ENCODE data around the gene TMPRSS11E.
"Not testable (repeated sequence)": the region's sequence is repeated elsewhere in the genome, so short reads cannot be mapped to it uniquely, and the experiment has no call there.

Gene TMPRSS11E

DNA sequence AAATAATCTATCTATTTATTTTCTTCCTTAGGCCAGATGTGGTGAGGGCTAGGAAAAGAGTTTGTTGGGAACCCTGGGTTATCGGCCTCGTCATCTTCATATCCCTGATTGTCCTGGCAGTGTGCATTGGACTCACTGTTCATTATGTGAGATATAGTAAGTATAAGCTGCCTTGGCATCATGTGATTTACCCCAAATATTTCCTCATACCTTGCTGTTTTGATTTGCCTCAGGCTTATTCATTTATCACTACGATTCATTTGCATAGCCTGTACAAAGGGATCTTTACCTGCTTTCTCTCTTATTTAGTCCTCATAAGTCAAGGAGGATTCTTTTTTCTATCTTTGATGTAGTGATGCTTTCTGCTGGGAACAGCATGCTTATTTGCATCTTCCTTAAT lies 14.5 kb downstream of the TMPRSS11E start:
- DNase-seq (ENCODE audit: low read depth, low spot score) = no peak

DNA sequence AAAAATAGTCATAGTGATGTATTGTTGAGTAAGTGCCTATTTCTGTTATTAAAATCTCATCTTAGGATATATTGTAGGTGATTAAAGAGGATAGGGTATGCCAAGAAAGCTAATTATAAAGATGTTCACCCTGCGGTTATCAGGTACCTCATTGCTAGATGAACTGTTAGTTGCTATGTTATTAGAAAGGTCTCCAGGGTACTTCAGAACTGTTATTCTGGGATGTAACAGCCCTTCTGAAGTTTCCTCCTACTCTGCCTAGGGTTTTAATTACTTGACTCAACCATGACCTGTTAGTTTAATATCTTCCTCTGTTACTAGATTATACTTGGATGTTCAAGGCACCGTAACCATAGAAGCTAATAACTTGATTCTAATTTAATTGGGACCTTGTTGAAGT lies 15.4 kb downstream of the TMPRSS11E start:
- no peak for DNase-seq (ENCODE audit: low read depth, low spot score)

DNA sequence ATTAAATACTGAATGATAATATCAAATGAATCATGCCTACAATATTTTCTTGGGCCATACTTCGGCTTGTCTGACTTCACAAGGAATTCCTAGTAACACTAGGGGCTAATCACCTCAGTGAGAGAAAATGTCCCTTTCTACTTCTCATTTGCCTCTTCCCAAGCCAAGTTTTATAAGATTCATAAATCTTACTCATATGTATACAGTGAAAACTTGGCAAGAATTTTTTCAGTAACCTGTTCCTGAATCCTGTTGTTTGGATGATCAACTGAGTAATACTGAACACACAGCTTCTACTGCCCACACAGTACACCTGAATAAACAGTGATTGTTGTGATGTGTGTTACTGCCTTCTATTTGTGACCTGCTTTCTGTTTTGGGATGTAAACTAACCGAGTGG lies 16.5 kb downstream of the TMPRSS11E start:
- no peak for DNase-seq (ENCODE audit: low read depth, low spot score)

DNA sequence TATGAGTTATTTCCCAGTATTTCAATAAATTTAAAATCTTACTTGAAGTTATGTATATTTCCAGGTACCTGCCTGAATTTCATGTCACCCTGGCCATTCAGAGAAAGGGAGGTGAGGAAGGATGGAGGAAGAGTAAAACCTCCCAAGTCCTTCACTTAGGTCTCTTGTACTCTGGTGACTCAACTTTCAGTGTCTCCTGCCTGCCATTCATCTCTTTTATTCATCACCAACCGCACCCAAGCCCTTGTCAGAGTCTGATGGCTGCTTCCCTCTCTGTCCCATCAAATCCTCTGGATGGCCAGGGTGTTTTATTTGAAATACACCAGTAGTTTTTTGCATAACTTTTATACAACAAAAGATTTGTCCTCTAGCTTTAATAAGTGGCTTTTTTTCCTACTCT lies 17.8 kb downstream of the TMPRSS11E start:
- DNase-seq (ENCODE audit: low read depth, low spot score) = no peak

- DNase-seq (ENCODE audit: low read depth, low spot score) = no peak
Measured at GRCh38 chr4:68466185-68466584, 18.9 kb downstream of the TMPRSS11E start.

- no peak for DNase-seq (ENCODE audit: low read depth, low spot score)
Measured at GRCh38 chr4:68466751-68467150, 19.5 kb downstream of the TMPRSS11E start.

- DNase-seq (ENCODE audit: low read depth, low spot score) = no peak
Measured at GRCh38 chr4:68469482-68469881, 22.2 kb downstream of the TMPRSS11E start.

- DNase-seq (ENCODE audit: low read depth, low spot score) = no peak
Measured at GRCh38 chr4:68476191-68476590, 28.9 kb downstream of the TMPRSS11E start.

GRCh38 chr4:68489338-68489737 lies 42.1 kb downstream of the TMPRSS11E start:
- DNase-seq (ENCODE audit: low read depth, low spot score) = no peak

- no peak for DNase-seq (ENCODE audit: low read depth, low spot score)
Measured at GRCh38 chr4:68490826-68491457, 43.7 kb downstream of the TMPRSS11E start.

- no peak for DNase-seq (ENCODE audit: low read depth, low spot score)
Measured at GRCh38 chr4:68494688-68495087, 47.4 kb downstream of the TMPRSS11E start.

- peak; percentile 40 for DNase-seq (ENCODE audit: low read depth, low spot score)
Measured at GRCh38 chr4:68498413-68499007, 51.2 kb downstream of the TMPRSS11E start.

DNA sequence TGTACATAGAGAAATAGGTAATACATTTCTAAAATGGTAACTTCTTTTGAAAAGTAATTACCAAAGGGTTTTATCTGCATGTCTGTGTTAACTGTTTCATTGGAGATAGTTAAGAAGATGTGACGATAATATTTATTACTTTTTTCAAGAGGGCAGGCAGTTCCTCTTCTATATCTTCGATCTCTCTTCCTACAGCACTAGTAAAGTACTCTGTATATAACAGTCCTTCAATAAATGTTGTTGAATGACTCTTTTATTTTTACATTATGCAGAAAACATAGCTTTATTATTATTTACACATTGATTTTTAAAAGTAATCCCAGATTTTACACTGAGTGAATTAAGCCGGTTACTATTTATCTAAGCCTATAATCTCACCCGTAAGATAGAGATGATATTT lies 51.8 kb downstream of the TMPRSS11E start:
- DNase-seq (ENCODE audit: low read depth, low spot score) = no peak

- not testable (repeated sequence) for DNase-seq (ENCODE audit: low read depth, low spot score)
Measured at GRCh38 chr4:68503462-68503861, 56.2 kb downstream of the TMPRSS11E start.

- not testable (repeated sequence) for DNase-seq (ENCODE audit: low read depth, low spot score)
Measured at GRCh38 chr4:68504836-68505235, 57.6 kb downstream of the TMPRSS11E start.

- not testable (repeated sequence) for DNase-seq (ENCODE audit: low read depth, low spot score)
Measured at GRCh38 chr4:68505452-68505851, 58.2 kb downstream of the TMPRSS11E start.

GRCh38 chr4:68518889-68519288 lies 71.6 kb downstream of the TMPRSS11E start:
- DNase-seq (ENCODE audit: low read depth, low spot score) = no peak

DNA sequence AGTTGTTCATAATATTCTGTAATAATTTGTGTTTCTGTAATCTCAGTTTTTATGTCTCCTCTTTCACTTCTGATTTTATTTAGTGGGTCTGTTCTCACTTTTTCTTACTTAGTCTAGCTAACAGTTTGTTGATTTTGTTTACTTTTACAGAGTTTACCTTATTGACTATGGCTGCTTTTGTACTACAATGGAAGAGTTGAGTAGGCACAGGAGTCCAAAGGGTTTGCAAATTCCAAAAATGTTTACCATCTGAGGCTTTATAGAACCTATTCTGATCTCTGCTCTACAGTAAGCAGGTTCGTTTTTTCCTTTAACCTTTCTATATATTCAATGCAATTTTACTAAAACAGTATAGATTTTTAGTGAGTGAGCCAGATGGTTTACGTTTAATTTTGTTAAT lies 73.7 kb downstream of the TMPRSS11E start:
- DNase-seq (ENCODE audit: low read depth, low spot score) = no peak

GRCh38 chr4:68522232-68522631 lies 75.0 kb downstream of the TMPRSS11E start:
- not testable (repeated sequence) for DNase-seq (ENCODE audit: low read depth, low spot score)

DNA sequence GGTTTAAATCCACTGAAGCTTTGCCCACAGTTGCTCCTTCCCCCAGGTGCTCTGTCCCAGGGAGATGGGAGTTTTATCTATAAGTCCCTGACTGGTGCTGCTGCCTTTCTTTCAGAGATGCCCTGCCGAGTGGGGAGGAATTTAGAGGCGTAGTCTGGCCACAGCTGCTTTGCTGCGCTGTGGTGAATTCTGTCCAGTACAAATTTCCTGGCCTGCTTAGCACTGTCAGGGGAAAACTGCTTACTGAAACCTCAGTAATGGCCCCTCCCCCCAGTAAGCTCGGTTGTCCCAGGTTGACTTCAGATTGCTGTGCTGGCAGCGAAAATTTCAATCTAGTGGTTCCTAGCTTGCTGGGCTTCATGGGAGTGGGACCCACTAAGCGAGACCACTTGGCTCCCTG lies 88.7 kb downstream of the TMPRSS11E start:
- no peak for DNase-seq (ENCODE audit: low read depth, low spot score)

DNA sequence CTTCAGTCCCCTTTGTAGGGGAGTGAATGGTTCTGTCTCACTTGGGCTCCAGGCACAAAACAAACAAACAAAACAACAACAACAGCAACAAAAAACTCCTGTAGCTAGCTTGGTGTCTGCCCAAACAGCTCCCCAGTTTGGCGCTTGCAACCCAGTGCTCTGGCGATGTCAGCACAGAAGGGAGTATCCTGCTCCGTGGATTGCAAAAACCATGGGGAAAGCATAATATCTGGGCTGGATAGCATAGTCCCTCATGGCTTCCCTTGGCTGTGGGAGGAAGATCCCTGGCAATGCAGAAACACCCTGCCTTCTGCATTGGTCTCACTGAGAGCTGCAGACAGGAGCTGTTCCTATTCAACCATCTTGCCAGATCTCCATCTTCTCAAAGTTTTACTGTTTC lies 89.1 kb downstream of the TMPRSS11E start:
- no peak for DNase-seq (ENCODE audit: low read depth, low spot score)

DNA sequence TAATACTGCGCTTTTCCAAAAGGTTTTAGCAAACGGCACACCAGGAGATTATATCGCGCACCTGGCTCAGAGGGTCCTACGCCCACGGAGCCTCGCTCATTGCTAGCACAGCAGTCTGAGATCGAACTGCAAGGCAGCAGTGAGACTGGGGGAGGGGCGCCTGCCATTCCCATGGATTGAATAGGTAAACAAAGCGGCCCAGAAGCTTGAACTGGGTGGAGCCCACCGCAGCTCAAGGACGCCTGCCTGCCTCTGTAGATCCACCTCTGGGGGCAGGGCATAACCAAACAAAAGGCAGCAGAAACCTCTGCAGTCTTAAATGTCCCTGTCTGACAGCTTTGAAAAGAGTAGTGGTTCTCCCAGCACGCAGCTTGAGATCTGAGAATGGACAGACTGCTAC lies 95.5 kb downstream of the TMPRSS11E start:
- DNase-seq (ENCODE audit: low read depth, low spot score) = not testable (repeated sequence)
